IgD-negative memory B cell (primary cell): Measurements from ENCODE around the gene MYO16. TPM values are rescaled to one million over a fixed set of nuclear protein-coding genes. Genes with fewer than 3 reads are reported as not detected.

Experiments used
- H3K27ac Mint-ChIP-seq, 3 donors: one replicate each; pipeline ENCODE4 v1.8.0; 2020 to 2022; ENCODE audit warnings: mild to moderate bottlenecking in 3 of 3, mixed read lengths in 3 of 3, moderate library complexity in 1 of 3
- H3K27me3 Mint-ChIP-seq: one replicate; pipeline ENCODE4 v1.8.0; 2021; ENCODE audit warnings: mixed read lengths
- H3K36me3 Mint-ChIP-seq: one replicate; pipeline ENCODE4 v1.8.0; 2020; ENCODE audit warnings: mild to moderate bottlenecking, mixed read lengths
- H3K4me1 Mint-ChIP-seq, 3 donors: one replicate each; pipeline ENCODE4 v1.8.0; 2020 to 2022; ENCODE audit warnings: mixed read lengths in 3 of 3, mild to moderate bottlenecking in 1 of 3
- H3K4me3 Mint-ChIP-seq, 4 donors: one replicate each; pipeline ENCODE4 v1.8.0; 2020 to 2022; ENCODE audit warnings: mild to moderate bottlenecking in 4 of 4, mixed read lengths in 4 of 4, moderate library complexity in 3 of 4
- H3K9me3 Mint-ChIP-seq, 3 donors: one replicate each; pipeline ENCODE4 v1.8.0; 2020 to 2021; ENCODE audit warnings: mixed read lengths in 3 of 3, mild to moderate bottlenecking in 1 of 3
- polyA plus RNA-seq: library from polyadenylated mRNA; unstranded; fragments of 300-500 nt; fragmentation: Illumina TruSeq; gene quantifications from one replicate; pipeline ENCODE4 v1.2.3, GENCODE V29; 2021

Gene MYO16
- polyA plus RNA-seq, 1 donor from 2014 or later: not detected

- peaks cover 0 to 5% (median 0%) of the 10 kb centered on the region in 3 donors for H3K9me3 Mint-ChIP-seq
- no peak overlapping the region for H3K27ac Mint-ChIP-seq
- H3K36me3 Mint-ChIP-seq: no peaks in the 10 kb centered on the region
- H3K4me3 Mint-ChIP-seq: no peak overlapping the region
- no peaks in the 10 kb centered on the region for H3K4me1 Mint-ChIP-seq
- H3K27me3 Mint-ChIP-seq: no peaks in the 10 kb centered on the region
Measured at GRCh38 chr13:108632649-108633167, 3.3 kb downstream of the MYO16 start.

GRCh38 chr13:108638901-108639300 is 9.5 kb downstream of the MYO16 start:
- Mint-ChIP-seq H3K4me1 (no peaks in the 10 kb centered on the region), H3K9me3 (peaks cover 0 to 5% (median 4%) of the 10 kb centered on the region in 3 donors)

GRCh38 chr13:108643646-108644353 is 14.4 kb downstream of the MYO16 start:
- Mint-ChIP-seq H3K36me3 (no peaks in the 10 kb centered on the region), H3K27me3 (no peaks in the 10 kb centered on the region), H3K27ac (no peak overlapping the region), H3K4me1 (no peaks in the 10 kb centered on the region), H3K4me3 (no peak overlapping the region), H3K9me3 (peaks cover 0 to 13% (median 8%) of the 10 kb centered on the region in 3 donors)

More at GRCh38 chr13:108638901-108639300, 9.5 kb downstream of the MYO16 start:
- H3K27me3 Mint-ChIP-seq: no peaks in the 10 kb centered on the region
- H3K4me3 Mint-ChIP-seq: no peak overlapping the region
- H3K27ac Mint-ChIP-seq: no peak overlapping the region
- H3K36me3 Mint-ChIP-seq: no peaks in the 10 kb centered on the region

- H3K27me3 Mint-ChIP-seq: no peaks in the 10 kb centered on the region
- peaks cover 0 to 13% (median 10%) of the 10 kb centered on the region in 3 donors for H3K9me3 Mint-ChIP-seq
- H3K27ac Mint-ChIP-seq: no peak overlapping the region
- H3K4me3 Mint-ChIP-seq: no peak overlapping the region
- no peaks in the 10 kb centered on the region for H3K36me3 Mint-ChIP-seq
- no peaks in the 10 kb centered on the region for H3K4me1 Mint-ChIP-seq
Measured at GRCh38 chr13:108645376-108645775, 16.0 kb downstream of the MYO16 start.

GRCh38 chr13:108650271-108650670 is 20.9 kb downstream of the MYO16 start:
- Mint-ChIP-seq H3K4me1 (no peaks in the 10 kb centered on the region), H3K27ac (no peak overlapping the region), H3K9me3 (peaks cover 0 to 10% (median 6%) of the 10 kb centered on the region in 3 donors), H3K27me3 (no peaks in the 10 kb centered on the region), H3K36me3 (no peaks in the 10 kb centered on the region), H3K4me3 (no peak overlapping the region)

GRCh38 chr13:108656742-108657141 is 27.3 kb downstream of the MYO16 start:
- no peaks in the 10 kb centered on the region for H3K27me3 Mint-ChIP-seq
- H3K27ac Mint-ChIP-seq: no peak overlapping the region
- H3K9me3 Mint-ChIP-seq: peaks cover 0 to 5% (median 2%) of the 10 kb centered on the region in 3 donors
- no peak overlapping the region for H3K4me3 Mint-ChIP-seq
- H3K4me1 Mint-ChIP-seq: no peaks in the 10 kb centered on the region
- no peaks in the 10 kb centered on the region for H3K36me3 Mint-ChIP-seq

- no peaks in the 10 kb centered on the region for H3K4me1 Mint-ChIP-seq
- H3K27ac Mint-ChIP-seq: no peak overlapping the region
- H3K9me3 Mint-ChIP-seq: peaks cover 0 to 5% (median 2%) of the 10 kb centered on the region in 3 donors
- H3K4me3 Mint-ChIP-seq: no peak overlapping the region
- H3K27me3 Mint-ChIP-seq: no peaks in the 10 kb centered on the region
- no peaks in the 10 kb centered on the region for H3K36me3 Mint-ChIP-seq
Measured at GRCh38 chr13:108657519-108657918, 28.1 kb downstream of the MYO16 start.

- Mint-ChIP-seq H3K27ac (no peak overlapping the region), H3K36me3 (no peaks in the 10 kb centered on the region), H3K4me3 (no peak overlapping the region), H3K4me1 (no peaks in the 10 kb centered on the region), H3K27me3 (no peaks in the 10 kb centered on the region), H3K9me3 (peaks cover 0 to 5% (median 3%) of the 10 kb centered on the region in 3 donors)
Measured at GRCh38 chr13:108662528-108662927, 33.1 kb downstream of the MYO16 start.

- Mint-ChIP-seq H3K27me3 (no peaks in the 10 kb centered on the region), H3K27ac (no peak overlapping the region), H3K36me3 (no peaks in the 10 kb centered on the region), H3K9me3 (peaks cover 0 to 5% (median 3%) of the 10 kb centered on the region in 3 donors), H3K4me3 (no peak overlapping the region), H3K4me1 (no peaks in the 10 kb centered on the region)
Measured at GRCh38 chr13:108663710-108664109, 34.3 kb downstream of the MYO16 start.

GRCh38 chr13:108667205-108667604 is 37.8 kb downstream of the MYO16 start:
- H3K9me3 Mint-ChIP-seq: peaks cover 0 to 10% (median 3%) of the 10 kb centered on the region in 3 donors
- H3K27ac Mint-ChIP-seq: no peak overlapping the region
- H3K27me3 Mint-ChIP-seq: no peaks in the 10 kb centered on the region
- H3K36me3 Mint-ChIP-seq: no peaks in the 10 kb centered on the region
- no peak overlapping the region for H3K4me3 Mint-ChIP-seq
- H3K4me1 Mint-ChIP-seq: no peaks in the 10 kb centered on the region

GRCh38 chr13:108669381-108669780 is 40.0 kb downstream of the MYO16 start:
- Mint-ChIP-seq H3K9me3 (peaks cover 0 to 10% (median 3%) of the 10 kb centered on the region in 3 donors), H3K4me3 (no peak overlapping the region), H3K27ac (no peak overlapping the region), H3K27me3 (no peaks in the 10 kb centered on the region), H3K4me1 (peaks cover 0 to 2% (median 0%) of the 10 kb centered on the region in 3 donors), H3K36me3 (no peaks in the 10 kb centered on the region)

GRCh38 chr13:108674346-108674745 is 44.9 kb downstream of the MYO16 start:
- peaks cover 0 to 2% (median 0%) of the 10 kb centered on the region in 3 donors for H3K4me1 Mint-ChIP-seq
- H3K36me3 Mint-ChIP-seq: no peaks in the 10 kb centered on the region

GRCh38 chr13:108674771-108675170 is 45.4 kb downstream of the MYO16 start:
- H3K27me3 Mint-ChIP-seq: no peaks in the 10 kb centered on the region

More at GRCh38 chr13:108674346-108674745, 44.9 kb downstream of the MYO16 start:
- Mint-ChIP-seq H3K27me3 (no peaks in the 10 kb centered on the region), H3K9me3 (peaks cover 0 to 2% (median 0%) of the 10 kb centered on the region in 3 donors), H3K27ac (no peak overlapping the region), H3K4me3 (no peak overlapping the region)

GRCh38 chr13:108676620-108677019 is 47.2 kb downstream of the MYO16 start:
- Mint-ChIP-seq H3K9me3 (peaks cover 0 to 4% (median 0%) of the 10 kb centered on the region in 3 donors), H3K27ac (no peak overlapping the region), H3K4me1 (peaks cover 0 to 2% (median 0%) of the 10 kb centered on the region in 3 donors), H3K4me3 (no peak overlapping the region), H3K36me3 (no peaks in the 10 kb centered on the region), H3K27me3 (no peaks in the 10 kb centered on the region)

More at GRCh38 chr13:108674771-108675170, 45.4 kb downstream of the MYO16 start:
- Mint-ChIP-seq H3K4me3 (no peak overlapping the region), H3K9me3 (peaks cover 0 to 2% (median 0%) of the 10 kb centered on the region in 3 donors), H3K36me3 (no peaks in the 10 kb centered on the region), H3K27ac (no peak overlapping the region), H3K4me1 (peaks cover 0 to 2% (median 0%) of the 10 kb centered on the region in 3 donors)

- Mint-ChIP-seq H3K27me3 (no peaks in the 10 kb centered on the region), H3K4me3 (no peak overlapping the region), H3K27ac (no peak overlapping the region), H3K4me1 (peaks cover 0 to 2% (median 0%) of the 10 kb centered on the region in 3 donors), H3K9me3 (peaks cover 0 to 4% (median 0%) of the 10 kb centered on the region in 3 donors), H3K36me3 (no peaks in the 10 kb centered on the region)
Measured at GRCh38 chr13:108677806-108678205, 48.4 kb downstream of the MYO16 start.

GRCh38 chr13:108680011-108680410 is 50.6 kb downstream of the MYO16 start:
- H3K4me3 Mint-ChIP-seq: no peak overlapping the region
- H3K9me3 Mint-ChIP-seq: peaks cover 0 to 2% (median 0%) of the 10 kb centered on the region in 3 donors
- no peaks in the 10 kb centered on the region for H3K27me3 Mint-ChIP-seq
- no peaks in the 10 kb centered on the region for H3K4me1 Mint-ChIP-seq
- H3K36me3 Mint-ChIP-seq: no peaks in the 10 kb centered on the region
- H3K27ac Mint-ChIP-seq: no peak overlapping the region
